Neuronal stem cell (in vitro differentiated cells): ENCODE results near the gene CLIP1.
A peak's percentile ranks its signal among the peaks of the same experiment; 100 is the strongest.
"Not testable (repeated sequence)": the region's sequence is repeated elsewhere in the genome, so short reads cannot be mapped to it uniquely, and the experiment has no call there.

ENCODE experiments used
- DNase-seq: peaks from one replicate; pipeline ENCODE4 v3.0.0-alpha.2; 2013; ENCODE audit warnings: low spot score
- H2AFZ ChIP-seq: one replicate; pipeline ENCODE4 v1.6.1; 2013; ENCODE audit warnings: mild to moderate bottlenecking, low read length, inconsistent platforms
- H2AK5ac ChIP-seq: 2 replicates; pipeline ENCODE4 v1.6.1; 2013; ENCODE audit warnings: low read depth, mild to moderate bottlenecking, inconsistent platforms, low read length, moderate library complexity, mixed read lengths
- H2BK120ac ChIP-seq: 2 replicates; pipeline ENCODE4 v1.6.1; 2013; ENCODE audit warnings: low read depth, mild to moderate bottlenecking, inconsistent platforms, low read length, moderate library complexity, mixed read lengths
- H2BK12ac ChIP-seq: one replicate; pipeline ENCODE4 v1.6.1; 2013; ENCODE audit warnings: low read length, inconsistent platforms
- H2BK15ac ChIP-seq: 2 replicates; pipeline ENCODE4 v1.6.1; 2013; ENCODE audit warnings: mild to moderate bottlenecking, low read length, inconsistent platforms, mixed read lengths
- H2BK5ac ChIP-seq: one replicate; pipeline ENCODE4 v1.6.1; 2013; ENCODE audit warnings: inconsistent platforms, mild to moderate bottlenecking, low read length, moderate library complexity
- H3K14ac ChIP-seq: one replicate; pipeline ENCODE4 v1.6.1; 2013; ENCODE audit warnings: low read length, inconsistent platforms
- H3K18ac ChIP-seq: 2 replicates; pipeline ENCODE4 v1.6.1; 2013; ENCODE audit warnings: low read length, inconsistent platforms
- H3K23ac ChIP-seq: 2 replicates; pipeline ENCODE4 v1.6.1; 2013; ENCODE audit warnings: low read depth, mild to moderate bottlenecking, mixed read lengths, low read length, inconsistent platforms; ENCODE audit not compliant: poor library complexity
- H3K27ac ChIP-seq: replicated peaks from 3 replicates; pipeline ENCODE4 v1.5.1; 2013; ENCODE audit warnings: low read length, inconsistent platforms
- H3K27me3 ChIP-seq, 3 experiments: 2 replicates each; pipeline ENCODE4 v1.6.1; 2013; ENCODE audit warnings: low read length in 3 of 3, mild to moderate bottlenecking in 2 of 3, inconsistent platforms in 1 of 3, low read depth in 1 of 3, mixed read lengths in 1 of 3, moderate library complexity in 1 of 3; ENCODE audit not compliant: control insufficient read depth in 3 of 3, insufficient read depth in 3 of 3
- H3K36me3 ChIP-seq, 2 donors: replicated peaks in 1 of 2; 2 replicates each; pipeline ENCODE4 v1.6.1; 2013; ENCODE audit warnings: low read length in 2 of 2; ENCODE audit not compliant: control insufficient read depth in 2 of 2, insufficient read depth in 2 of 2
- H3K4ac ChIP-seq: 2 replicates; pipeline ENCODE4 v1.6.1; 2013; ENCODE audit warnings: inconsistent platforms, mild to moderate bottlenecking, low read length, moderate library complexity
- H3K4me1 ChIP-seq, 2 donors: 1 replicate in 1 of 2; 2 replicates in 1 of 2; pipeline ENCODE4 v1.6.1; 2013; ENCODE audit warnings: low read length in 2 of 2, low read depth in 1 of 2; ENCODE audit not compliant: control insufficient read depth in 2 of 2, insufficient read depth in 1 of 2
- H3K4me2 ChIP-seq: one replicate; pipeline ENCODE4 v1.6.1; 2013; ENCODE audit warnings: mild to moderate bottlenecking, low read length, inconsistent platforms; ENCODE audit not compliant: insufficient read depth, poor library complexity, severe bottlenecking
- H3K4me3 ChIP-seq, 2 donors: 2 replicates each; pipeline ENCODE4 v1.5.1; 2013; ENCODE audit warnings: low read length in 2 of 2, mild to moderate bottlenecking in 2 of 2, inconsistent platforms in 1 of 2, moderate library complexity in 1 of 2
- H3K79me1 ChIP-seq: one replicate; pipeline ENCODE4 v1.6.1; 2013; ENCODE audit warnings: low read depth, mild to moderate bottlenecking, inconsistent platforms, low read length, moderate library complexity
- H3K9ac ChIP-seq: one replicate; pipeline ENCODE4 v1.6.1; 2013; ENCODE audit warnings: mild to moderate bottlenecking, low read depth, low read length, inconsistent platforms; ENCODE audit not compliant: poor library complexity
- H3K9me3 ChIP-seq, 2 donors: replicated peaks in 1 of 2; 2 replicates each; pipeline versions ENCODE3 to v1.6.1; 2013; ENCODE audit warnings: low read length in 2 of 2, mild to moderate bottlenecking in 2 of 2, inconsistent platforms in 1 of 2, low read depth in 1 of 2, mixed read lengths in 1 of 2, moderate library complexity in 1 of 2; ENCODE audit not compliant: control insufficient read depth in 2 of 2, insufficient read depth in 1 of 2
- H4K8ac ChIP-seq: one replicate; pipeline ENCODE4 v1.6.1; 2013; ENCODE audit warnings: low read depth, mild to moderate bottlenecking, inconsistent platforms, low read length, moderate library complexity
- H4K91ac ChIP-seq: one replicate; pipeline ENCODE4 v1.6.1; 2013; ENCODE audit warnings: low read length, low read depth, mild to moderate bottlenecking, inconsistent platforms; ENCODE audit not compliant: poor library complexity
- WGBS, 2 donors: extraction: QIAGEN DNeasy Blood & Tissue Kit; methylation state at CpG; one replicate each; pipeline ENCODE4 v1.1.7; 2013; ENCODE audit warnings: missing lambda C conversion rate in 2 of 2, mixed read lengths in 1 of 2; ENCODE audit not compliant: insufficient read length in 2 of 2, insufficient replicate concordance in 1 of 2; ENCODE audit errors: extremely low coverage in 2 of 2; 5-methylcytosine and 5-hydroxymethylcytosine counted together

Gene CLIP1

DNA sequence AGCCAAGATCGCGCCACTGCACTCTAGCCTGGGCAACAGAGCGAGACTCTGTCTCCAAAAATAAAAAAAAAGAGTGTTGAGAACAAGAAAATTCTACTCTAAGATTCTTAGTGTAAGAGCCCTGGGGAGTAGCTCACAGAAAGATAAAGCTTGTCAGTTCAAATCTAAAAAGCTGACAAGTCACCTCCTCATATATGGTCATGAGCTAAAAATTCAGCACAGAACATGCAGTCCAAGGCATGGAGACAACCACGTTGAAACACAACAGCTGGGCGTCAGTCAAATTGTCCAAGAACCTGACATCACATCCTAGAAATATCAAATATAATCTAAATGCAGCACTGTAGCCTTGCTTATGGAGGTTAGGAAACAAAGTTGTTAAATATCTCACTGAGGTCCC, 47.8 kb downstream of the CLIP1 start:
- no CpG with 5 or more reads among the region's 5 CpGs for WGBS, 2 donors
- Histone ChIP-seq H3K36me3 (peaks cover 15 to 86% of the 10 kb centered on the region in 2 donors), H3K9ac (no peak overlapping the region), H2BK15ac (no peak overlapping the region), H3K4me1 (no peaks in the 10 kb centered on the region), H2AK5ac (no peak overlapping the region), H2BK12ac (no peak overlapping the region), H3K4me2 (no peak overlapping the region), H3K4ac (no peak overlapping the region), H3K14ac (no peak overlapping the region), H4K8ac (no peak overlapping the region), H4K91ac (no peak overlapping the region), H3K18ac (no peak overlapping the region), H3K27me3 (no peaks in the 10 kb centered on the region), H3K9me3 (no peaks in the 10 kb centered on the region), H3K4me3 (no peak overlapping the region), H3K23ac (no peak overlapping the region), H2AFZ (no peak overlapping the region), H3K27ac (no peak overlapping the region), H3K79me1 (no peaks in the 10 kb centered on the region), H2BK5ac (no peak overlapping the region), H2BK120ac (no peak overlapping the region)
- no peak for DNase-seq

DNA sequence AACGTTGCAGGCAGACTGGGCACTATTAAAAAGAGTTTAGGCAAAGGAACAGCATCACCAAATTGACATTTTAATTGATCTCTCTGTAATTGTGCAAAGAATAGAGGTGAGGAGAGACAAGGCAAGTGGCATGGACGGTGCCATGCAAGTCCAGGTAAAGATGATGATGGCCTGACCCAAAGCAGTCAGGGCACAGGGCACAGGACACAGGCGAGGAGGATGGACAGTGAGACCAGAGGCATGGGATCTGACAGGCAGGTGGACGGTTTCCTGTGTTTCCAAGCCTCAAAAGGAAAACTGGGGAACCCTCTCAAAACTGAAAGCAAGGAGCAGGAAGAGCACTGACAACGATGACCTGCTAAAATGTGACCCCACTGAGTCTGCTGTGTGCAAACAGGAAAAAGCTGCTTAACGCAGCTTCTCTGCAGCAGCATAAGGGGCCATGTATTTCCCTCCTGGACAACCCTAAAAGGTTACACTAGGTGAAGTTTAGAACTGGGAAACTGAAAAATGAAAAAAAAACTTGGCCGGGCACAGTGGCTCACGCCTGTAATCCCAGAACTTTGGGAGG, 50.9 kb downstream of the CLIP1 start:
- Histone ChIP-seq H3K27ac (no peak overlapping the region), H2AK5ac (no peak overlapping the region), H2BK15ac (no peak overlapping the region), H4K8ac (no peak overlapping the region), H3K14ac (no peak overlapping the region), H3K9ac (no peak overlapping the region), H3K36me3 (peaks cover 7 to 73% of the 10 kb centered on the region in 2 donors), H3K27me3 (no peaks in the 10 kb centered on the region), H3K4me3 (peak overlapping the region in 1 of 2 donors; percentile 14), H3K23ac (no peak overlapping the region), H3K9me3 (no peaks in the 10 kb centered on the region), H3K4me2 (no peak overlapping the region), H3K4ac (no peak overlapping the region), H2BK120ac (no peak overlapping the region), H2BK5ac (no peak overlapping the region), H2AFZ (no peak overlapping the region), H3K79me1 (no peaks in the 10 kb centered on the region), H4K91ac (no peak overlapping the region), H3K18ac (no peak overlapping the region), H3K4me1 (peaks cover 3 to 6% of the 10 kb centered on the region in 2 donors), H2BK12ac (no peak overlapping the region)
- no peak for DNase-seq
- WGBS, 2 donors = no CpG with 5 or more reads among the region's 8 CpGs

DNA sequence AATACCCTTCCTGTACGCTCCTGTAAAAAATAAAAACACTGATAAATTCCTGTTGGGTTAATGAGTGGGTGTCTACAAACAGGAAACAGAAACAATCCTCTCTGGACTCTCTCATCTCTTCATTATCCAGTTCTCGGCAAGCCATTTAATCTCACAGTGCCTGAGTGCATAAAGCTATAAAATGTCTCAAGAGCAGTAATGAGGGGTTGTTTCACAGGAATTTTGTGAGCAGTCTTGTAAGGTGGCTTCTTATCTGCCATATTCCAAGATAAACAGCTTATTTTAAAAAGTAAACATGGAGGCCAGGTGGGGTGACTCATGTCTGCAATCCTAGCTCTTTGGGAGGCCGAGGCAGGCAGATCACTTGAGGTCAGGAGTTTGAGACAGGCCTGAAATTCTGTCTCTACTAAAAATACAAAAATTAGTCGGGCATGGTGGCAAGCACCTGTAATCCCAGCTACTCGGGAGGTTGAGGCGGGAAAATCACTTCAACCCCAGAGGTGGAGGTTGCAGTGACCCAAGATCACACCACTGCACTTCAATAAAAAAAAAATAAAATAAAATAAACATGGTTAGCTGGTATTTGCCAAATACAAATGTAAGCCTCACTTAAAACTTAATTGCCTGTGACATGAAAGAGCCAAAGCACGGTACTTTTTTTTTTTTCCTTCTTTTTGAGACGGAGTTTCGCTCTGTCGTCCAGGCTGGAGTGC, 54.0 kb downstream of the CLIP1 start:
- no peak for DNase-seq
- H3K27ac ChIP-seq = no peak overlapping the region
- no CpG with 5 or more reads among the region's 10 CpGs for WGBS, 2 donors

DNA sequence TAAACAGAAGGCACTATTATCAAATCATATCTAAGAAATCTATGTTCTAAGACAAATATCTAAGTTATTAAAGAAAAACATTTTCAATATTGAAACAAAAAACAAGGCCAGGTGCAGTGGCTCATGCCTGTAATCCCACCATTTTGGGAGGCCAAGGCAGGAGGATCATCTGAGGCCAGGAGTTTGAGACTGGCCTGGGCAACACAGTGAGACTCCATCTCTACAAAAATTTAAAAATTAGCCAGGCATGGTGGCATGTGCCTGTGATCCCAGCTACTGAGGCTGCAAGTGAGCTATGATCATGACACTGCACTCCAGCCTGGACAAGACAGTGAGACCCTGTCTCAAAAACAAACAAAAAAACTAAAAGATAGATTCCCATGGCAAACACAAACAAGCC, 54.8 kb downstream of the CLIP1 start:
- not testable (repeated sequence) for H2BK5ac ChIP-seq, H3K27ac ChIP-seq, H3K9ac ChIP-seq

More for the DNA sequence above, 54.0 kb downstream of the CLIP1 start:
- H2BK15ac ChIP-seq = no peak overlapping the region
- H3K4me3 ChIP-seq = no peak overlapping the region
- H2AK5ac ChIP-seq = no peak overlapping the region
- no peak overlapping the region for H2BK120ac ChIP-seq
- H3K4me2 ChIP-seq = no peak overlapping the region
- H2BK12ac ChIP-seq = no peak overlapping the region
- no peak overlapping the region for H3K4ac ChIP-seq
- no peak overlapping the region for H3K9ac ChIP-seq
- peaks cover 7 to 59% of the 10 kb centered on the region in 2 donors for H3K36me3 ChIP-seq
- no peak overlapping the region for H4K8ac ChIP-seq
- H3K23ac ChIP-seq = no peak overlapping the region
- H4K91ac ChIP-seq = no peak overlapping the region
- no peaks in the 10 kb centered on the region for H3K27me3 ChIP-seq
- H3K14ac ChIP-seq = no peak overlapping the region
- H3K4me1 ChIP-seq = peaks cover 4 to 8% of the 10 kb centered on the region in 2 donors
- H3K9me3 ChIP-seq = peaks cover 0 to 2% of the 10 kb centered on the region in 2 donors
- no peaks in the 10 kb centered on the region for H3K79me1 ChIP-seq
- no peak overlapping the region for H2BK5ac ChIP-seq
- no peak overlapping the region for H2AFZ ChIP-seq
- no peak overlapping the region for H3K18ac ChIP-seq

More for the DNA sequence above, 54.8 kb downstream of the CLIP1 start:
- not testable (repeated sequence) for H3K79me1 ChIP-seq, H4K91ac ChIP-seq, H3K4me2 ChIP-seq, H2BK120ac ChIP-seq, H2BK15ac ChIP-seq, H3K27me3 ChIP-seq, H3K23ac ChIP-seq, H3K9me3 ChIP-seq, H2AFZ ChIP-seq, H3K4me1 ChIP-seq, H3K14ac ChIP-seq, H3K4ac ChIP-seq, H2AK5ac ChIP-seq, H2BK12ac ChIP-seq, DNase-seq, H3K18ac ChIP-seq, H3K4me3 ChIP-seq, H4K8ac ChIP-seq
- peaks cover 10 to 59% of the 10 kb centered on the region in 2 donors for H3K36me3 ChIP-seq
